Measurements from ENCODE around the gene SCML1.

The SCML1 gene, protein sequence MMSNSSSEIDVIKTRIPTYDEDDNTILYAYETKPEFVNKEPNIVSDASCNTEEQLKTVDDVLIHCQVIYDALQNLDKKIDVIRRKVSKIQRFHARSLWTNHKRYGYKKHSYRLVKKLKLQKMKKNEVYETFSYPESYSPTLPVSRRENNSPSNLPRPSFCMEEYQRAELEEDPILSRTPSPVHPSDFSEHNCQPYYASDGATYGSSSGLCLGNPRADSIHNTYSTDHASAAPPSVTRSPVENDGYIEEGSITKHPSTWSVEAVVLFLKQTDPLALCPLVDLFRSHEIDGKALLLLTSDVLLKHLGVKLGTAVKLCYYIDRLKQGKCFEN
- long read RNA-seq, transcript SCML1-203 (6 exons, 2,679 nt): major isoform, 6 of 20 reads
- long read RNA-seq, partial matches to known transcripts: 0 of 20 reads
- long read RNA-seq, other reads (novel, unspliced or antisense): 11 of 20 reads

DNA sequence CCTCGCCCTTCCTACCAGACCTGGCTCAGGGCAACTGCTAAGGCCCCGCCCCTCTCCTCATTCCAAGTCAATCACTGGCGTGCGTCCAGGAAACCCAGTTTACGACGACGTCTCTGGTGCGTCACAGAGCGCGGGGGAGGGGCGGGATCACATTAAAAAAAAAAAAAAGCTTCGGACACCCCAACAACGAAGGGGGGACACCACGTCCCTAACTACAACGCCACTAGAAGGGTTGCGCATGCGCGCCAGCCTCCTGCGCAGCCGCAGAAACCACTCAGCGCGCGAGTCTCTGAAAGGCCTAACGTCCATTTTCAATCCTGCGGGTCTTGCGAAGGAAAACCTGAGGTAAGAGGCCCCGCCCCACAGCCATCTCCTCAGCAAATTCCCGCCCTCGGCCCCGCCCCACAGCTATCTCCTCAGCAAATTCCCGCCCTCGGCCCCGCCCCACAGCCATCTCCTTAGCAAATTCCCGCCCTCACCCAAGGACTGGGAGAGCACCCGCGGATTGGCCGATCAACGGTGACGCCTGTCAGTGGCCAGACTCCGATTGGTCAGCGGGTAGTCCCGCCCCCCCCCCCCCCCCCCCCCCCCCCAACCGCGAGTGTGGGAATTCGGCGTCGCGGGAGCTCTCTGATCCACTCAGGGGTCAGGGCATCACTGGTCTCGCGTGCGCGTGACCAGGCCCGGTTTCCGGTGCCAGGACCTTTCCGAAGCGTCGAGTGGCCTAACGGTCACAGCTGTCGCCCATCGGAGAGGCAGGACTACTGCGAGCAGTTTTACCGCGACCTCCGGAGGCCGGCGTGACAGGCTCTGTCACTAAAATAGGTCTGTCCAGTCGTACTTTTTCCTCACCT, at the start of gene SCML1:
TSS of gene SCML1 (plus strand) at position 638 of the 854 bp plus-strand sequence. CDS start 6,694 bp downstream, outside the sequence.
- Histone ChIP-seq H3K27ac (replicated peaks) (no peak within 1 kb of the TSS), H3K27me3 (ENCODE audit: insufficient read depth, poor library complexity, severe bottlenecking) (peaks cover 11% of the 10 kb centered on the region), H3K4me3 (replicated peaks; ENCODE audit: insufficient read depth, low read length) (peak within 1 kb of the TSS; percentile 29)
- peak; percentile 11 to 80 for DNase-seq (ENCODE audit: low read depth in 1 of 2, low spot score in 1 of 2)
- TF ChIP-seq POLR2AphosphoS5 (IDR thresholded peaks at IDR 0.05; ENCODE audit: low read depth): no peak
- TF ChIP-seq, protein P1, sequence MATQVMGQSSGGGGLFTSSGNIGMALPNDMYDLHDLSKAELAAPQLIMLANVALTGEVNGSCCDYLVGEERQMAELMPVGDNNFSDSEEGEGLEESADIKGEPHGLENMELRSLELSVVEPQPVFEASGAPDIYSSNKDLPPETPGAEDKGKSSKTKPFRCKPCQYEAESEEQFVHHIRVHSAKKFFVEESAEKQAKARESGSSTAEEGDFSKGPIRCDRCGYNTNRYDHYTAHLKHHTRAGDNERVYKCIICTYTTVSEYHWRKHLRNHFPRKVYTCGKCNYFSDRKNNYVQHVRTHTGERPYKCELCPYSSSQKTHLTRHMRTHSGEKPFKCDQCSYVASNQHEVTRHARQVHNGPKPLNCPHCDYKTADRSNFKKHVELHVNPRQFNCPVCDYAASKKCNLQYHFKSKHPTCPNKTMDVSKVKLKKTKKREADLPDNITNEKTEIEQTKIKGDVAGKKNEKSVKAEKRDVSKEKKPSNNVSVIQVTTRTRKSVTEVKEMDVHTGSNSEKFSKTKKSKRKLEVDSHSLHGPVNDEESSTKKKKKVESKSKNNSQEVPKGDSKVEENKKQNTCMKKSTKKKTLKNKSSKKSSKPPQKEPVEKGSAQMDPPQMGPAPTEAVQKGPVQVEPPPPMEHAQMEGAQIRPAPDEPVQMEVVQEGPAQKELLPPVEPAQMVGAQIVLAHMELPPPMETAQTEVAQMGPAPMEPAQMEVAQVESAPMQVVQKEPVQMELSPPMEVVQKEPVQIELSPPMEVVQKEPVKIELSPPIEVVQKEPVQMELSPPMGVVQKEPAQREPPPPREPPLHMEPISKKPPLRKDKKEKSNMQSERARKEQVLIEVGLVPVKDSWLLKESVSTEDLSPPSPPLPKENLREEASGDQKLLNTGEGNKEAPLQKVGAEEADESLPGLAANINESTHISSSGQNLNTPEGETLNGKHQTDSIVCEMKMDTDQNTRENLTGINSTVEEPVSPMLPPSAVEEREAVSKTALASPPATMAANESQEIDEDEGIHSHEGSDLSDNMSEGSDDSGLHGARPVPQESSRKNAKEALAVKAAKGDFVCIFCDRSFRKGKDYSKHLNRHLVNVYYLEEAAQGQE (IDR thresholded peaks at IDR 0.05; ENCODE audit: insufficient replicate concordance, low read depth): no peak
- TF ChIP-seq, protein P2, sequence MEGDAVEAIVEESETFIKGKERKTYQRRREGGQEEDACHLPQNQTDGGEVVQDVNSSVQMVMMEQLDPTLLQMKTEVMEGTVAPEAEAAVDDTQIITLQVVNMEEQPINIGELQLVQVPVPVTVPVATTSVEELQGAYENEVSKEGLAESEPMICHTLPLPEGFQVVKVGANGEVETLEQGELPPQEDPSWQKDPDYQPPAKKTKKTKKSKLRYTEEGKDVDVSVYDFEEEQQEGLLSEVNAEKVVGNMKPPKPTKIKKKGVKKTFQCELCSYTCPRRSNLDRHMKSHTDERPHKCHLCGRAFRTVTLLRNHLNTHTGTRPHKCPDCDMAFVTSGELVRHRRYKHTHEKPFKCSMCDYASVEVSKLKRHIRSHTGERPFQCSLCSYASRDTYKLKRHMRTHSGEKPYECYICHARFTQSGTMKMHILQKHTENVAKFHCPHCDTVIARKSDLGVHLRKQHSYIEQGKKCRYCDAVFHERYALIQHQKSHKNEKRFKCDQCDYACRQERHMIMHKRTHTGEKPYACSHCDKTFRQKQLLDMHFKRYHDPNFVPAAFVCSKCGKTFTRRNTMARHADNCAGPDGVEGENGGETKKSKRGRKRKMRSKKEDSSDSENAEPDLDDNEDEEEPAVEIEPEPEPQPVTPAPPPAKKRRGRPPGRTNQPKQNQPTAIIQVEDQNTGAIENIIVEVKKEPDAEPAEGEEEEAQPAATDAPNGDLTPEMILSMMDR (IDR thresholded peaks at IDR 0.05; ENCODE audit: insufficient read depth, low read length): no peak
- no peak for TF ChIP-seq SPI1 (IDR thresholded peaks at IDR 0.05; ENCODE audit: borderline replicate concordance, low read depth)
- no peak for TF ChIP-seq GABPA (IDR thresholded peaks at IDR 0.05; ENCODE audit: low read depth)

DNA sequence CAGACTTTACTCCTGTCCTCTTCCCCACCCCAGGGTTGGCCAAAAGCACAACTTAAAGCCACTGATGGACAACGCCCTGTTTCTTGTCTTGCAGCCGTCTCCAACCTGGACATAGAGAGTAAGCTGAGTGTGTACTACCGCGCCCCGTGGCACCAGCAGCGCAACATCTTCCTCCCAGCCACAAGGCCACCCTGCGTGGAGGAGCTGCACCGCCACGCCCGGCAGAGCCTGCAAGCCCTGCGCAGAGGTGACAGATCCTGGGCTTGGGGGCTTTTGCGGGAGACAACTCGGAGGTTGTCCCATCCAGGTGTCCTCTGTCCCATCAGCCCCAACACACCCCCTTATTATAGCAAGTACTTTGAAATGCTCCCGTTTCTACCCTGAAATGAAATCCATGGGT, 49.6 kb upstream of the SCML1 start:
- H3K27ac ChIP-seq (replicated peaks): no peak overlapping the region
- no peak overlapping the region for H3K4me3 ChIP-seq (replicated peaks; ENCODE audit: insufficient read depth, low read length)
- DNase-seq (ENCODE audit: low read depth in 1 of 2, low spot score in 1 of 2): no peak
- no peaks in the 10 kb centered on the region for H3K27me3 ChIP-seq (ENCODE audit: insufficient read depth, poor library complexity, severe bottlenecking)
- TF ChIP-seq, protein P1 (IDR thresholded peaks at IDR 0.05; ENCODE audit: insufficient replicate concordance, low read depth): no peak
- no peak for TF ChIP-seq POLR2AphosphoS5 (IDR thresholded peaks at IDR 0.05; ENCODE audit: low read depth)
- TF ChIP-seq SPI1 (IDR thresholded peaks at IDR 0.05; ENCODE audit: borderline replicate concordance, low read depth): no peak
- TF ChIP-seq GABPA (IDR thresholded peaks at IDR 0.05; ENCODE audit: low read depth): no peak
- TF ChIP-seq, protein P2 (IDR thresholded peaks at IDR 0.05; ENCODE audit: insufficient read depth, low read length): no peak

DNA sequence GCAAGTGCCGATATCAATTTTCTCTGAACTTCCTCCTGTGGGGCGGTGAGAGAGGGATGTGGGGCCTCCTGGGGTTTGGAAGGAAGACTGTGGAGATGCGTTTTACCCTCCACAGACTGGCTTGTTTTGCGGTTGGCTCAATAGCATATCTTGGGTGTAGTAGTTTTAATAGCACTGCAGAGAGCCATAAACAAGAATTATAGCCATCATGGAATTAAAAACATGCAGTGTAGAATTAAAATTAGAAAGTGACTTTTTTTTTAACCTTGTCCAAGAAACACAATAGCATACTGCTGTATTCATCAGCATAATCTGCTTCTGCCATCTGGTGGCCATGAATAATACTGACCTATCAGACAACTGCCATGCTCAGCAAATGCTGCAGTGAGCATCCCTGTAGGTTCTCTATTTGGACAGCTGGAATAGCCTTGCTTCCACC, 47.3 kb upstream of the SCML1 start:
- Histone ChIP-seq H3K27me3 (ENCODE audit: insufficient read depth, poor library complexity, severe bottlenecking) (peaks cover 2% of the 10 kb centered on the region), H3K27ac (replicated peaks) (no peak overlapping the region), H3K4me3 (replicated peaks; ENCODE audit: insufficient read depth, low read length) (no peak overlapping the region)
- peak in 1 of 2 experiments; percentile 54 for DNase-seq (ENCODE audit: low read depth in 1 of 2, low spot score in 1 of 2)
- TF ChIP-seq SPI1 (IDR thresholded peaks at IDR 0.05; ENCODE audit: borderline replicate concordance, low read depth): no peak
- TF ChIP-seq, protein P2 (IDR thresholded peaks at IDR 0.05; ENCODE audit: insufficient read depth, low read length): peak; percentile 12

Measured in HL-60 (cell line).